Activated CD4-positive, alpha-beta T cell treated with anti-CD3 and anti-CD28 coated beads, Interleukin-2, amount 10 ng/mL, durations not matched to agents 24 days and 14 days (primary cell): Measurements from ENCODE around the gene PIWIL4. TPM values are rescaled to one million over a fixed set of nuclear protein-coding genes. Genes with fewer than 3 reads are reported as not detected.
"Not testable (repeated sequence)": the region's sequence is repeated elsewhere in the genome, so short reads cannot be mapped to it uniquely, and the experiment has no call there.

ENCODE experiments used
- DNase-seq: peaks from one replicate; pipeline ENCODE4 v3.0.0; 2022
- H3K27ac Mint-ChIP-seq: one replicate; pipeline ENCODE4 v1.8.0; 2022; ENCODE audit warnings: mild to moderate bottlenecking, mixed read lengths
- H3K27me3 Mint-ChIP-seq: one replicate; pipeline ENCODE4 v1.8.0; 2022; ENCODE audit warnings: mixed read lengths
- H3K36me3 Mint-ChIP-seq: one replicate; pipeline ENCODE4 v1.8.0; 2022; ENCODE audit warnings: low read depth, mild to moderate bottlenecking, mixed read lengths
- H3K4me1 Mint-ChIP-seq: one replicate; pipeline ENCODE4 v1.8.0; 2021; ENCODE audit warnings: mixed read lengths
- H3K4me3 Mint-ChIP-seq: one replicate; pipeline ENCODE4 v1.8.0; 2022; ENCODE audit warnings: mild to moderate bottlenecking, moderate library complexity, mixed read lengths
- H3K9me3 Mint-ChIP-seq: one replicate; pipeline ENCODE4 v1.8.0; 2021; ENCODE audit warnings: mixed read lengths
- intact Hi-C: fragments of 100-400 bp; cut with micrococcal nuclease; formaldehyde crosslinking; loops from one replicate; pipeline ENCODE4 v1.15.1; 2023
- total RNA-seq: library from RNA; stranded (reverse); gene quantifications from 2 replicates; pipeline ENCODE4 v1.2.3, GENCODE V29; 2022

The PIWIL4 gene
- total RNA-seq, 1 donor from 2014 or later = 0.65 TPM

GRCh38 chr11:94643186-94643585 is 76.0 kb downstream of the PIWIL4 start:
- H3K36me3 Mint-ChIP-seq, H3K9me3 Mint-ChIP-seq, H3K4me1 Mint-ChIP-seq, H3K4me3 Mint-ChIP-seq, H3K27ac Mint-ChIP-seq, intact Hi-C loops, DNase-seq, H3K27me3 Mint-ChIP-seq: not testable (repeated sequence)

DNA sequence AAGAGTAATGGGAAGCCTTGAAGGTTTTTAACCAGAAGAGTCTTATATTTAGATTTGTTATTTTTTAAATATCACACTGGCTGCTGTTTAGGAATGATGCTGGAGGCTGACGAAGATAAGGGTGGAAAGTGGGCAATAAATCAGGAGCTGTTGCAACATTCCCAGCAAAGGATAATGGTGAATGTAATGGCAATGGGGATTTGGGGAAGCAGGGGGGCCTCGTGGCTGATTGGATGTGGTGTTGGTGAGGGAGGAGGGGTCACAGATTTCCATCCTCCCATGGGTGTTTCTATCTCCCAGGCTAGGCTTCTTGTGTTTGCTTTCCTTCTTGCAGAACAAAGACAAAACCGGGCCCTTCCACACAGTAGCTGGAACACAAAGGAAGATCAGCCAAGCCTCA is 80.8 kb downstream of the PIWIL4 start:
- no peak for DNase-seq
- Mint-ChIP-seq H3K27ac (no peak overlapping the region), H3K4me3 (no peak overlapping the region), H3K27me3 (no peaks in the 10 kb centered on the region), H3K4me1 (no peaks in the 10 kb centered on the region), H3K36me3 (no peaks in the 10 kb centered on the region), H3K9me3 (no peaks in the 10 kb centered on the region)
- intact Hi-C loops = no loop called here

GRCh38 chr11:94648789-94649188 is 81.6 kb downstream of the PIWIL4 start:
- intact Hi-C loops = no loop called here
- Mint-ChIP-seq H3K27me3 (no peaks in the 10 kb centered on the region), H3K4me3 (no peak overlapping the region), H3K36me3 (no peaks in the 10 kb centered on the region), H3K27ac (no peak overlapping the region), H3K4me1 (no peaks in the 10 kb centered on the region), H3K9me3 (no peaks in the 10 kb centered on the region)
- DNase-seq = no peak

DNA sequence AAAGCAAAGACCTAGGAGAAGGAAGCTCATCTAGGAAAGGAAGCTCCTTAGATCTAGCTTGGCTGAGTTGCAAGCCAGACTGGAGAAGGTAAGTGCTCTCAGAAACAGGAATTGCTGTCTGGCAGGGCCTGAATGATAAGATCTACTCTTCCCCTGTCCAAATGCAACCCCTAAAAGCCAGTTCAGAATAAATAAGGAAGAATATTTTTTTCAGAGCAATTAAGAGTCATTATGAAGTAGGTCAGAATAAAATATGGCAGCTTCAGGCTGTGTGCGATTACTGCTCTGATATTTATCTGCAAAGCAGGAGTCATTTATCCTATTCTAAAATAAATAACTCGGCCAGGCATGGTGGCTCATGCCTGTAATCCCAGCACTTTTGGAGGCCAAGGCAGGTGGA is 82.1 kb downstream of the PIWIL4 start:
- Mint-ChIP-seq H3K27ac (no peak overlapping the region), H3K9me3 (no peaks in the 10 kb centered on the region), H3K36me3 (no peaks in the 10 kb centered on the region), H3K4me1 (no peaks in the 10 kb centered on the region), H3K4me3 (no peak overlapping the region), H3K27me3 (no peaks in the 10 kb centered on the region)
- DNase-seq = no peak
- intact Hi-C loops = no loop called here

- H3K27ac Mint-ChIP-seq = no peak overlapping the region
- H3K36me3 Mint-ChIP-seq = no peaks in the 10 kb centered on the region
- no peaks in the 10 kb centered on the region for H3K9me3 Mint-ChIP-seq
- H3K27me3 Mint-ChIP-seq = peaks cover 1% of the 10 kb centered on the region
- intact Hi-C loops = no loop called here
- no peak overlapping the region for H3K4me3 Mint-ChIP-seq
- H3K4me1 Mint-ChIP-seq = no peaks in the 10 kb centered on the region
- DNase-seq = no peak
These were observed 82.9 kb downstream of the PIWIL4 start for GRCh38 chr11:94649964-94650623.

DNA sequence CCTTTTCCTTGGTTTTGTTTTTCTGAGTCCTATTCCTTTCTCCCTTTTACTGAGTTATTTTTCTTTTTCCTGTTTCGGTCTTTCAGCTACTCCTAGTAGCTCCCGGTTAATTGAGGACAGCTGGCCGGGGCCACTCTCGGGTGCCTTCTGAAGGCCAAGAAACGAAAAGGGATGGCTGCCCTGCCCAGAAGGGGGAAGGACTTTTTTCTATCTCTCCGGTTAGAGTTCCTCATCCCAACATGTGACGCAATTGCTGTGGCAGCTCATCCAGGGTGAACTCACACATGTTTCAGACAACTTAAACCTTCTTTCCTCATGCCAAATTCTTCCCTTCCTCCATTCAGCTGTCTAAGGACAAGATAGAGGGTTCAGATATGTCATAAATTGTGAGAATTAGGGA is 83.6 kb downstream of the PIWIL4 start:
- intact Hi-C loops = no loop called here
- no peaks in the 10 kb centered on the region for H3K9me3 Mint-ChIP-seq
- no peak overlapping the region for H3K4me3 Mint-ChIP-seq
- no peaks in the 10 kb centered on the region for H3K4me1 Mint-ChIP-seq
- peaks cover 1% of the 10 kb centered on the region for H3K27me3 Mint-ChIP-seq
- DNase-seq = no peak
- H3K36me3 Mint-ChIP-seq = no peaks in the 10 kb centered on the region
- H3K27ac Mint-ChIP-seq = no peak overlapping the region

- H3K4me1 Mint-ChIP-seq = no peaks in the 10 kb centered on the region
- no peak overlapping the region for H3K27ac Mint-ChIP-seq
- no peaks in the 10 kb centered on the region for H3K36me3 Mint-ChIP-seq
These were observed 85.6 kb downstream of the PIWIL4 start for GRCh38 chr11:94652735-94653284.

DNA sequence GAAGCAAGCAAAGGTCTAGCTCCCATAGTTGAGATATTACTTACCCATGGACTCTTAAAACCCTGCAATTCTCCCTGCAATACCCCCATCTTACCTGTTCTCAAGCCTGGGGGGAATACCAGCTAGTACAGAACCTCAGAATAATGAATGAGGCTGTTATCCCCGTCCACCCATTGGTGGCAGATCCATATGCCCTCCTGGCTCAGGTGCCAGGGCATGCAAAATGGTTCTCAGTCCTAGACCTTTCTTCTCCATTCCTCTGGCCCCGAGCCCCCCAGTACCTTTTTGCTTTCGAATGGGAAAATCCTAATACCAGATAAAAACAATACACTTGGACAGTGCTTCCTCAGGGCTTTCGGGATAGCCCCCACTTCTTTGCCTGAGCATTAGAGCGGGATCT is 86.4 kb downstream of the PIWIL4 start:
- Mint-ChIP-seq H3K4me1 (no peaks in the 10 kb centered on the region), H3K9me3 (no peaks in the 10 kb centered on the region), H3K27ac (no peak overlapping the region), H3K36me3 (no peaks in the 10 kb centered on the region), H3K27me3 (peaks cover 5% of the 10 kb centered on the region), H3K4me3 (no peak overlapping the region)
- DNase-seq = no peak
- intact Hi-C loops = no loop called here

More at GRCh38 chr11:94652735-94653284, 85.6 kb downstream of the PIWIL4 start:
- peaks cover 5% of the 10 kb centered on the region for H3K27me3 Mint-ChIP-seq
- no peak for DNase-seq
- intact Hi-C loops = no loop called here
- H3K9me3 Mint-ChIP-seq = no peaks in the 10 kb centered on the region
- no peak overlapping the region for H3K4me3 Mint-ChIP-seq

DNA sequence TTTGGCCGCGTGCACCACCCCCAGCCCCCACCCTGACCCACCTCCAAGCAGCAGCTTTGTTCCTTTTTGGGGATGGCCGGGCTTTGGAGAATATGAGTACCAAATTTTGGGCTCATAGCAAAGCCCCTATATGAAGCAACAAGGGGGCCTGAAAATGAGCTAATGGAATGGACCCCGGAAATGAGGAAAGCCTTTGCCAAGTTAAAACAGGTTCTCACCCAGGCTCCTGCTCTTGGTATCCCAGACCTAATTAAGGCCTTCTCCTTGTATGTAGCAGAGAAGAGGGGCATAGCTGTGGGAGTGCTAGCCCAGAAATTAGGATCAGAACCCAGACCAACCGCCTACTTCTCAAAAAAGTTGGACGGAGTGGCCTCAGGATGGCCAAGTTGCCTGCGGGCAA is 87.0 kb downstream of the PIWIL4 start:
- no peak for DNase-seq
- no peaks in the 10 kb centered on the region for H3K9me3 Mint-ChIP-seq
- intact Hi-C loops = no loop called here
- H3K27ac Mint-ChIP-seq = no peak overlapping the region
- no peak overlapping the region for H3K4me3 Mint-ChIP-seq
- H3K36me3 Mint-ChIP-seq = no peaks in the 10 kb centered on the region
- no peaks in the 10 kb centered on the region for H3K4me1 Mint-ChIP-seq
- peaks cover 8% of the 10 kb centered on the region for H3K27me3 Mint-ChIP-seq

GRCh38 chr11:94655291-94655690 is 88.1 kb downstream of the PIWIL4 start:
- Mint-ChIP-seq H3K27me3 (peaks cover 13% of the 10 kb centered on the region), H3K4me3 (no peak overlapping the region), H3K27ac (no peak overlapping the region), H3K36me3 (no peaks in the 10 kb centered on the region), H3K4me1 (no peaks in the 10 kb centered on the region), H3K9me3 (no peaks in the 10 kb centered on the region)
- DNase-seq = no peak
- intact Hi-C loops = no loop called here

DNA sequence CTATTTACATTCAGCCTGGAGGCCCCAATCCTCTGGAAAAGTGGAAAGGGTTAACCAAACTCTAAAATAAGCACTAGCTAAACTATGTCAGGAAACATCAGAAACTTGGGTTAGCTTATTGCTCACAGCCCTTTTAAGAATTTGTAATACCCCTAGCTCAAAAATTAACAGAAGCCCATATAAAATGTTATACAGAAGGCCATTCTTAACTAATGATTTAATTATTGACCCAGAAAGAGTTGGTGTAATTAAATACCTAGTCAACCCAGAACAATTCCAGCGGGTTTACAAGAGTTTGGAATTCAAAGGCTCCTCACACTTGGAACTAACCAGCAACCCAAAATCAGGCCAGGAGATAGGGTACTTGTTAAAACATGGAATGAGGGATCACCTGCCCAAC is 88.8 kb downstream of the PIWIL4 start:
- DNase-seq = no peak
- Mint-ChIP-seq H3K4me3 (no peak overlapping the region), H3K27me3 (peaks cover 16% of the 10 kb centered on the region), H3K36me3 (no peaks in the 10 kb centered on the region), H3K27ac (no peak overlapping the region), H3K9me3 (no peaks in the 10 kb centered on the region), H3K4me1 (no peaks in the 10 kb centered on the region)
- intact Hi-C loops = no loop called here

- intact Hi-C loops = no loop called here
These were observed 89.8 kb downstream of the PIWIL4 start for GRCh38 chr11:94656968-94657367.

GRCh38 chr11:94657629-94658028 is 90.5 kb downstream of the PIWIL4 start:
- DNase-seq = no peak
- Mint-ChIP-seq H3K36me3 (no peaks in the 10 kb centered on the region), H3K4me3 (no peak overlapping the region), H3K27ac (no peak overlapping the region), H3K9me3 (no peaks in the 10 kb centered on the region), H3K27me3 (peaks cover 22% of the 10 kb centered on the region), H3K4me1 (peaks cover 5% of the 10 kb centered on the region)
- intact Hi-C loops = no loop called here

More at GRCh38 chr11:94656968-94657367, 89.8 kb downstream of the PIWIL4 start:
- Mint-ChIP-seq H3K4me3 (no peak overlapping the region), H3K4me1 (peaks cover 5% of the 10 kb centered on the region), H3K9me3 (no peaks in the 10 kb centered on the region), H3K27me3 (peaks cover 22% of the 10 kb centered on the region), H3K36me3 (no peaks in the 10 kb centered on the region), H3K27ac (no peak overlapping the region)
- no peak for DNase-seq

DNA sequence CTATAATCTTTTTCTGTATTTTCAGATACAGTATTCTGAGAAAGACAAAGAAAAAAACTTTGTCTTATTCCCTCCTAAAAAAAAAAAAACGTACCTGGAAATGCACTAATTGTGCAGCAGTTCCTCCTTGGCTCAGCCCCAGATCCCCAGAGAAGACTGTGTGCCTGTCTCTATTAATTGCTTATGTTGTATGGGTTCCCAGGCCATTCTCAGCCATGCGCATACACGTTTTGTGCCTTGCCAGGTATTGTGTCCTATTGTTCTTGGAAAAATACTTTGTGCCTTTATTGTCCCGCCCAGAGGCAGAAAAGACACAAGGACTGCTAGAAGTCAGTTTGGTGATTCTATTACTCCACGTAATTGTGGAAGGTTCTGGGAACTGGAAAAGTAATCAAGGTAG is 91.2 kb downstream of the PIWIL4 start:
- Mint-ChIP-seq H3K36me3 (no peaks in the 10 kb centered on the region), H3K9me3 (no peaks in the 10 kb centered on the region)
- no peak for DNase-seq

DNA sequence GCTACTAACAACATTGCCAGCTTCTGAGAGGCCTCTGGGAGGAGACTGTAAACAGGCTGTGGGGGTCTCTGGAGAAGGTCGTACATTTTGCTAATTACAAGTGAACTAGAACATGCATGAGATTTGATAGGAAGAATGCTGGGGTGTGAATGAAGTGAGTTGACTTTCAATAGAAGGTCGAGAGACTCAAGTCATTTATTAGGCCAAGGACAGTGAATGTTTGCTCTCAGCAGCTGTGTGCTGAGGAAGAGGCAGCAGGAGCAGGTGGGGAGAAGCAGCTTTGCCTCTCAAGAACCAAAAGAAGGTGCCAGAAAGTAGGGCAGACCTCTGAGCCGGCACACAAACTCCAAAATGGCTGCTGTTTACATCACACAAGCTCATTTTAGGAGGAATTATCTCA is 91.7 kb downstream of the PIWIL4 start:
- Mint-ChIP-seq H3K27ac (no peak overlapping the region), H3K36me3 (no peaks in the 10 kb centered on the region), H3K4me3 (no peak overlapping the region), H3K9me3 (no peaks in the 10 kb centered on the region), H3K4me1 (peaks cover 5% of the 10 kb centered on the region), H3K27me3 (peaks cover 24% of the 10 kb centered on the region)
- intact Hi-C loops = no loop called here
- no peak for DNase-seq

More for the DNA sequence above, 91.2 kb downstream of the PIWIL4 start:
- no peak overlapping the region for H3K4me3 Mint-ChIP-seq
- H3K4me1 Mint-ChIP-seq = peaks cover 5% of the 10 kb centered on the region
- intact Hi-C loops = no loop called here
- H3K27ac Mint-ChIP-seq = no peak overlapping the region
- peaks cover 24% of the 10 kb centered on the region for H3K27me3 Mint-ChIP-seq
